SK-N-SH (cell line): ENCODE data around the gene PLTP.

Experiments
- CTCF ChIP-seq: fragments of 200-600 bp; sonication (generic); IDR thresholded peaks from 2 replicates; pipeline ENCODE4 v1.6.1; 2017; ENCODE audit warnings: antibody characterized with exemption, mild to moderate bottlenecking, moderate library complexity
- EP300 ChIP-seq, 2 experiments: IDR thresholded peaks; 2 replicates each; pipeline versions ENCODE4 v1.4.0 to v1.6.1; 2012; ENCODE audit warnings: borderline replicate concordance in 1 of 2, low read depth in 1 of 2, low read length in 1 of 2
- EZH2phosphoT487 ChIP-seq: fragments of 200-600 bp; sonication (generic); IDR thresholded peaks from 2 replicates; pipeline ENCODE4 v1.6.1; 2017; ENCODE audit warnings: low read depth, mixed run types, mild to moderate bottlenecking, antibody characterized with exemption, moderate library complexity, borderline replicate concordance
- JUND ChIP-seq: IDR thresholded peaks from 2 replicates; pipeline ENCODE4 v1.4.0; 2012
- MAX ChIP-seq: IDR thresholded peaks from 2 replicates; pipeline ENCODE4 v1.4.0; 2012; ENCODE audit warnings: low read depth
- MXI1 ChIP-seq: IDR thresholded peaks from 2 replicates; pipeline ENCODE4 v1.6.1; 2012; ENCODE audit warnings: mild to moderate bottlenecking, low read depth, low read length, improper control_type of control experiment
- NRF1 ChIP-seq: IDR thresholded peaks from 2 replicates; pipeline ENCODE4 v1.6.1; 2012; ENCODE audit warnings: low read depth, mild to moderate bottlenecking, low read length
- POLR2AphosphoS5 ChIP-seq: IDR thresholded peaks from 2 replicates; pipeline ENCODE4 v1.6.1; 2012; ENCODE audit warnings: low read depth, low read length
- RAD21 ChIP-seq: IDR thresholded peaks from 2 replicates; pipeline ENCODE4 v1.6.1; 2012; ENCODE audit warnings: mild to moderate bottlenecking, low read length
- SIN3A ChIP-seq: IDR thresholded peaks from 2 replicates; pipeline ENCODE4 v1.6.1; 2012; ENCODE audit warnings: low read depth, mild to moderate bottlenecking, low read length, moderate library complexity, borderline replicate concordance
- SMC3 ChIP-seq: IDR thresholded peaks from 2 replicates; pipeline ENCODE4 v1.6.1; 2012; ENCODE audit warnings: low read depth, low read length, improper control_type of control experiment
- TAF1 ChIP-seq: IDR thresholded peaks from 2 replicates; pipeline ENCODE4 v1.6.1; 2012; ENCODE audit warnings: low read depth, mild to moderate bottlenecking, low read length, moderate library complexity, borderline replicate concordance
- YY1 ChIP-seq: IDR thresholded peaks from 2 replicates; pipeline ENCODE4 v1.4.0; 2012; ENCODE audit warnings: low read depth, mild to moderate bottlenecking
- TF ChIP-seq, protein P1 (sequence below): IDR thresholded peaks from 2 replicates; pipeline ENCODE4; 2012

DNA sequence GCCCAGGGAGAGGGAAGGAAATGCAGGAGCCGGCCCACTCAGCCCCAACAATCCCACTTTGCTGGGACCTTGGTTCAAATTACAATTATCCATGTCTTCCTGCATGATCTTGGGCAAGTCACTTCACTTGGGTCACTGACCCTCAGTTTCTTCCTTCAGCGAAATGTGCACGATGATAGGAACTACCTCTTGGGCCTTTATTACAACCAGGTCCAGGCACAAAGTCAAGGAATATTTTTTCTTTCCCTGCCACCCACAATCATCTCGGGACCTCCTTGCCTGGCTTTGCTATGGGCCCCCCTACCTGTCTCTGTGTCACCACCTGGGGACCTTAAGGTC is 358 bp upstream of the PLTP start:
- TF ChIP-seq CTCF = no peak
- no peak for TF ChIP-seq TAF1
- TF ChIP-seq POLR2AphosphoS5 = no peak
- no peak for TF ChIP-seq JUND
- TF ChIP-seq EP300 (IDR thresholded peaks at IDR 0.05; ENCODE audit: borderline replicate concordance in 1 of 2, low read depth in 1 of 2, low read length in 1 of 2) = no peak
- no peak for TF ChIP-seq NRF1
- TF ChIP-seq RAD21 = no peak
- no peak for TF ChIP-seq EZH2phosphoT487
- no peak for TF ChIP-seq SIN3A
- no peak for TF ChIP-seq SMC3
- no peak for TF ChIP-seq YY1
- no peak for TF ChIP-seq MXI1
- TF ChIP-seq MAX = no peak
- TF ChIP-seq, protein P1, sequence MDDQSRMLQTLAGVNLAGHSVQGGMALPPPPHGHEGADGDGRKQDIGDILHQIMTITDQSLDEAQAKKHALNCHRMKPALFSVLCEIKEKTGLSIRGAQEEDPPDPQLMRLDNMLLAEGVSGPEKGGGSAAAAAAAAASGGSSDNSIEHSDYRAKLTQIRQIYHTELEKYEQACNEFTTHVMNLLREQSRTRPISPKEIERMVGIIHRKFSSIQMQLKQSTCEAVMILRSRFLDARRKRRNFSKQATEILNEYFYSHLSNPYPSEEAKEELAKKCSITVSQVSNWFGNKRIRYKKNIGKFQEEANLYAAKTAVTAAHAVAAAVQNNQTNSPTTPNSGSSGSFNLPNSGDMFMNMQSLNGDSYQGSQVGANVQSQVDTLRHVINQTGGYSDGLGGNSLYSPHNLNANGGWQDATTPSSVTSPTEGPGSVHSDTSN = no peak
